Erythroblast (primary cell): ENCODE data around the gene ACP3.

Experiments
- GATA1 ChIP-seq: IDR thresholded peaks from 2 replicates; pipeline ENCODE4 v1.6.1; 2011; ENCODE audit warnings: low read depth, mild to moderate bottlenecking, control low read depth, low read length, moderate library complexity
- POLR2A ChIP-seq: IDR thresholded peaks from 2 replicates; pipeline ENCODE4 v1.6.1; 2011; ENCODE audit warnings: mild to moderate bottlenecking, low read length

- no peak for TF ChIP-seq POLR2A
- TF ChIP-seq GATA1: no peak
Observed at GRCh38 chr3:132344666-132345280, 27.6 kb downstream of the ACP3 start.
